HG03139 (cell line): ENCODE data around the gene GGNBP2.

Source experiments
- ATAC-seq: cut with Tn5 transposase; IDR thresholded peaks from one replicate; pipeline ENCODE4 v1.9.1; 2021; ENCODE audit not compliant: unreplicated experiment

Gene GGNBP2

GRCh38 chr17:36628576-36628975 is 83.9 kb downstream of the GGNBP2 start:
- no peak for ATAC-seq

DNA sequence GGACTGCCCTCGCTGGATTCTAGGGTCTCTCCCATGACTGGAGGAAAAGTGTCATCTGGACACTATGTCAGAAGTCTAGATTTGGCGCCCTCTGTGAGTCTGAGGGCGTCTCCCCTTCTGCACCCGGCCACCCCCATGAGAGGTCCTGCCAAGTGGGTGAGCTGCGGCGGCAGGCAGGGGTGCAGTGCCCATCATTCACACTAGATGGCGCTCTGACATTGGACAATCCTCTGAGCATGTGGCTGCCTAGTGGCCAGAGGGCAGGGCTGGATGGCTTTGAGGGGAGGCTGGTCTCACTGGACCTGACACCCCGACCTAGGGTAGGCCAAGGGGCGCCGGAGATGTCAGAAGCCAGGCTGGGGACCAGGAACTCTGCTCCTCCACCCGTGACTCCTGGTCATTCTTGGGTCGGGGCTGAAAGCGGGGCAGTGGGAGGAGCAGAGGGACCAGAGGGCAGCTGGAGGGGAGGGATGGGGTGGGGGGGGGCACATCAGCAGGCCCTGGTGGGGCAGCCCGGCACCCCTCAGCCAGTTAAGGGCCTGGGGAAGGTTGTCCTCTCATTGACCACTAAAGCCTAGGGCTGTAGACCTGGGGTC is 84.6 kb downstream of the GGNBP2 start:
- peak; percentile 54 for ATAC-seq

- ATAC-seq: no peak
These were observed 85.3 kb downstream of the GGNBP2 start for GRCh38 chr17:36629970-36630502.

GRCh38 chr17:36631022-36631421 is 86.3 kb downstream of the GGNBP2 start:
- no peak for ATAC-seq

DNA sequence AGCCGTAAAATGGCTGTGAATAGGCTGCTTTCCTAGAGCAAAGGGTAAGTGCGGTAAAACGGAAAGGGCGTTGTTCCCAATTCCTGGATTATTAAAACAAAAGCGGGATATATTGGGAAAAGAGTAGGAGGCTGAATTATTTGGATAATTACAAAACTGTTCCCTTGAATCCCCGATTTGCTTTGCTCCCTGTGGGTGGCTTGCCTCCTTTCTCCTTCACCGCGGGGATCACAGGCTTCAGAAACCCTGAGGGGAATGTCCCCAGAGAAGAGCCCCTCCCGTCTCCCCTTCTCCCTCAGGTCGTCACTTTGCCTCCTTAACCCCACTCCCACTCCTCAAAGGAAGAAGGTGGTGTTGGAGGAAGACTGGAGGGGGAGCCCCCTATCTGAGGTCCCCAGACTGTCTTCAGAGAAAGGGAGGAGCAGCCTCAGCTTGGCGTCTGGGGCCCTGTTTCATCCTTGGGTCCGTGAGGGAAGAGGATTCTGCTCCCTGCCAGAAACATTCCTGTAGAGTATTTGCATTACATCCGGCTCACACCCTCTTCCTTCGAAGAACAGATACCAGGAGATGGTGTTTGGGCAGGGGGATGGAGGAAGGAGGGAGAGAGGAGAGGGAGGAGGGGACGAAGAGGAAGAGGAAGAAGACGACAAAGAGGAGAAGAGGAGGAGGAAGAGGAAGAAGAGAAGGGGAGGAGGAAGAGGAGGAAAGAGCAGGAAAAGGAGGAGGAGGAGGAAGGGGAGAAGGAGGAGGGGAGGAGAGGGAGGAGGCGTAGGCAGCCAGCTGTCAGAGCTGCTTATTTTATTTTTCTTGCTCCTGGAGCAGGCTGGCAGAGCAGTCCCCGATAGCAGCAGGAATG is 88.4 kb downstream of the GGNBP2 start:
- ATAC-seq: no peak
